Measurements from ENCODE around the gene SYCP1.

DNA sequence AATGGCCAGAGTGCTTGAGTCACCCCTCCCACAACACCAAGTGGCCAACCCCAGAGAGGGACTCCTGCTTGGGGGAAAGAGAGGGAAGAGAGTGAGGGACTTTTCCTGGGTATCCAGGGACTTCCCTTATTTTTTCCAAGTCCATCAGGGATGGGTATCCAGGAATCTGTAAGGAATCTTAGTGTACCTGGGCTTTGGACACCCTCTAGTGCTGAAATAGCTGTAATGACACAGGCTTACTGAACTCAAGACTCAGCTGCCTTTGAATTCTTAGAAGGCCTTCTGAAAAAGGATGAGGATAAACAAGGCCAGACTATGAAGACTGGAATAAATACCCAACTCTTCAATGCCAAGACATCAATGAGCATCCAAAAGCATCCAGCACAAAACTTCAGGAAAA, 187.0 kb downstream of the SYCP1 start:
- peak in 3 of 5 experiments; percentile 13 to 34 (median 18) for TF ChIP-seq CTCF (IDR thresholded peaks at IDR 0.05)
- no peak for TF ChIP-seq POLR2A (IDR thresholded peaks at IDR 0.05)
- TF ChIP-seq EP300 (IDR thresholded peaks at IDR 0.05; ENCODE audit: low read depth) = no peak
- no peak for TF ChIP-seq POLR2AphosphoS5 (IDR thresholded peaks at IDR 0.05)

All from transverse colon (tissue), 4 donors.